Suprapubic skin (tissue), 4 donors: ENCODE measurements around the gene PALMD. TPM values are rescaled to one million over a fixed set of nuclear protein-coding genes. Genes with fewer than 3 reads are reported as not detected.

ENCODE experiments used
- DNase-seq, 2 donors: peaks; one replicate each; pipeline ENCODE4 v3.0.0-alpha.2; 2019; ENCODE audit warnings: low spot score in 2 of 2
- H3K27ac ChIP-seq: fragments of 200-600 bp; sonication (generic); one replicate; pipeline ENCODE4 v1.5.1; 2019
- H3K27me3 ChIP-seq: fragments of 200-600 bp; sonication (generic); one replicate; pipeline ENCODE4 v1.5.1; 2019
- H3K36me3 ChIP-seq: fragments of 200-600 bp; sonication (generic); one replicate; pipeline ENCODE4 v1.5.1; 2019
- H3K4me1 ChIP-seq: fragments of 200-600 bp; sonication (generic); one replicate; pipeline ENCODE4 v1.5.1; 2019
- H3K4me3 ChIP-seq: fragments of 200-600 bp; sonication (generic); one replicate; pipeline ENCODE4 v1.5.1; 2019; ENCODE audit warnings: mild to moderate bottlenecking
- H3K9me3 ChIP-seq: fragments of 200-600 bp; sonication (generic); one replicate; pipeline ENCODE4 v1.5.1; 2019
- EP300 ChIP-seq: sonication (generic); formaldehyde crosslinking; IDR thresholded peaks from one replicate; pipeline ENCODE4 v1.6.1; 2017; ENCODE audit warnings: antibody characterized with exemption
- POLR2A ChIP-seq, 2 donors: fragments of 450-650 bp; IDR thresholded peaks; one replicate each; pipeline ENCODE4 v1.6.1; 2017; ENCODE audit warnings: antibody characterized with exemption in 2 of 2, mild to moderate bottlenecking in 2 of 2, moderate library complexity in 2 of 2
- POLR2AphosphoS5 ChIP-seq, 3 donors: sonication (generic); formaldehyde crosslinking; IDR thresholded peaks; one replicate each; pipeline ENCODE4 v1.6.1; 2017; ENCODE audit warnings: antibody characterized with exemption in 3 of 3
- WGBS: methylation state at CpG from one replicate; pipeline ENCODE4 v1.1.5; 2018; 5-methylcytosine and 5-hydroxymethylcytosine counted together
- total RNA-seq, 4 donors: library from RNA; depleted of rRNA; stranded (reverse); fragments of >200 nt; gene quantifications; one replicate each; pipeline ENCODE4 v1.1.0, GENCODE V29; 2016
- TF ChIP-seq, protein P1 (sequence below), 2 donors: fragments of 200-600 bp in 1 of 2; fragments of 450-650 bp in 1 of 2; sonication (generic) in 1 of 2; IDR thresholded peaks; one replicate each; pipeline ENCODE4 v1.5.1; 2016 to 2019; ENCODE audit warnings: antibody characterized with exemption in 2 of 2, mild to moderate bottlenecking in 1 of 2, moderate library complexity in 1 of 2

The PALMD gene
- total RNA-seq, 4 donors from 2014 or later, result 111 to 183 (median 138) TPM

DNA sequence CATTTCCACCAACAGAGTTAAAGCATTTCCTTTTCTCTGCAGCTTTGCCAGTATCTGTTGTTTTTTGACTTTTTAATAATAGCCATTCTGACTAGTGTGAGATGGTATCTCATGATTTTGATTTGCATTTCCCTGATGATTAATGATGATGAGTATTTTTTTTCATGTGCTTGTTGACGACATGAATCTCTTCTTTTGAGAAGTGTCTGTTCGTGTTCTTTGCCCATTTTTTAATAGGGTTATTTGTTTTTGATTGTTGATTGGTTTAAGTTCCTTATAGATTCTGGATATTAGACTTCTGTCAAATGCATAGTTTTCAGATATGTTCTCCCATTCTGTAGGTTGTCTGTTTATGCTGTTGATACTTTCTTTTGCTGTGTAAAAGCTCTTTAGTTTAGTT lies 37.9 kb upstream of the PALMD start:
- Histone ChIP-seq H3K4me3 (no peak overlapping the region), H3K4me1 (no peaks in the 10 kb centered on the region), H3K36me3 (no peaks in the 10 kb centered on the region), H3K27me3 (no peaks in the 10 kb centered on the region), H3K27ac (no peak overlapping the region), H3K9me3 (no peaks in the 10 kb centered on the region)
- DNase-seq, result no peak
- TF ChIP-seq EP300 (no peak), POLR2AphosphoS5 (IDR thresholded peaks at IDR 0.05) (no peak), POLR2A (IDR thresholded peaks at IDR 0.05) (no peak)
- TF ChIP-seq, protein P1, sequence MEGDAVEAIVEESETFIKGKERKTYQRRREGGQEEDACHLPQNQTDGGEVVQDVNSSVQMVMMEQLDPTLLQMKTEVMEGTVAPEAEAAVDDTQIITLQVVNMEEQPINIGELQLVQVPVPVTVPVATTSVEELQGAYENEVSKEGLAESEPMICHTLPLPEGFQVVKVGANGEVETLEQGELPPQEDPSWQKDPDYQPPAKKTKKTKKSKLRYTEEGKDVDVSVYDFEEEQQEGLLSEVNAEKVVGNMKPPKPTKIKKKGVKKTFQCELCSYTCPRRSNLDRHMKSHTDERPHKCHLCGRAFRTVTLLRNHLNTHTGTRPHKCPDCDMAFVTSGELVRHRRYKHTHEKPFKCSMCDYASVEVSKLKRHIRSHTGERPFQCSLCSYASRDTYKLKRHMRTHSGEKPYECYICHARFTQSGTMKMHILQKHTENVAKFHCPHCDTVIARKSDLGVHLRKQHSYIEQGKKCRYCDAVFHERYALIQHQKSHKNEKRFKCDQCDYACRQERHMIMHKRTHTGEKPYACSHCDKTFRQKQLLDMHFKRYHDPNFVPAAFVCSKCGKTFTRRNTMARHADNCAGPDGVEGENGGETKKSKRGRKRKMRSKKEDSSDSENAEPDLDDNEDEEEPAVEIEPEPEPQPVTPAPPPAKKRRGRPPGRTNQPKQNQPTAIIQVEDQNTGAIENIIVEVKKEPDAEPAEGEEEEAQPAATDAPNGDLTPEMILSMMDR (IDR thresholded peaks at IDR 0.05), result no peak
- 68% methylated on average over 2 of the region's 2 CpGs for WGBS

DNA sequence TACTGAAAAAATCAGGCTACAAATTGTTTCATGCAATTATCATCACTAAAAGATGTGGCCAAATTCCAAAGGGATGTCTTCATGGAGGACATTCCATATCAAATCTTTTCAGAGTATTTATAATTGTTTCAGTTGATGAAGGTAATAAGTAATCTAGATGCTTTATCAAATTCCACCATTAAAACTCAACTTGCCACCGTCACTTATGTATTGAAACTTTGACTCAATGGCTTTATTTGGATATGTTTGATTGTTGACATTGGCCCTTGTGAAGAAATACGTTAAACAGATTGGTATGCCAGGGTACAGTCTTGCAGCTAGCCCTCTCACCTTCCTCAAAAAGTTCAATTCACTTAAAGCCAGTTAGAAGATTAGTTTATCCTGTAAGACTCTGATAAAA lies 32.2 kb upstream of the PALMD start:
- TF ChIP-seq, protein P1 (IDR thresholded peaks at IDR 0.05), result no peak
- TF ChIP-seq EP300 (no peak), POLR2A (IDR thresholded peaks at IDR 0.05) (no peak), POLR2AphosphoS5 (IDR thresholded peaks at IDR 0.05) (no peak)
- Histone ChIP-seq H3K4me1 (no peaks in the 10 kb centered on the region), H3K27me3 (no peaks in the 10 kb centered on the region), H3K9me3 (no peaks in the 10 kb centered on the region), H3K27ac (no peak overlapping the region), H3K36me3 (no peaks in the 10 kb centered on the region), H3K4me3 (no peak overlapping the region)
- no peak for DNase-seq
- WGBS, result 89% methylated on average over 2 of the region's 2 CpGs

DNA sequence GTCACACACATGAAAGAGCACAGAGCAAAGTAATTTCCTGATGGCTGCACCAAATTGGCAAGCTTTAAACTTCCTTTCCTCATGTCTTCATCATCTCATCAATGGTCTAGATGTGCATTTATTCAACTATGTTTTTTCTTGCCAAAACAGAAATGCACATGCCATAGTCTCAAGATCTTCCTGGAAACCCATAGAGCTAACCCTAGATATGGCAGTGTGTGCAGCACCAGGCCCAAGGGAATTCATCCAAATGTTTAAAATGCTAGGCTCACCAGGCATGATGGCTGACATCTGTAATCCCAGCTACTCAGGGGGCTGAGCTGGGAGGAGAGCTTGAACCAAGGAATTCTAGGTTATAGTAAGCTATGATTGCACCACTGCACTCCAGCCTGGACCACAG lies 31.2 kb upstream of the PALMD start:
- H3K9me3 ChIP-seq, result no peaks in the 10 kb centered on the region
- H3K4me1 ChIP-seq, result no peaks in the 10 kb centered on the region
- no peaks in the 10 kb centered on the region for H3K36me3 ChIP-seq
- no peak overlapping the region for H3K4me3 ChIP-seq
- TF ChIP-seq POLR2AphosphoS5 (IDR thresholded peaks at IDR 0.05) (no peak), POLR2A (IDR thresholded peaks at IDR 0.05) (no peak)
- H3K27ac ChIP-seq, result no peak overlapping the region
- DNase-seq, result no peak
- H3K27me3 ChIP-seq, result no peaks in the 10 kb centered on the region

DNA sequence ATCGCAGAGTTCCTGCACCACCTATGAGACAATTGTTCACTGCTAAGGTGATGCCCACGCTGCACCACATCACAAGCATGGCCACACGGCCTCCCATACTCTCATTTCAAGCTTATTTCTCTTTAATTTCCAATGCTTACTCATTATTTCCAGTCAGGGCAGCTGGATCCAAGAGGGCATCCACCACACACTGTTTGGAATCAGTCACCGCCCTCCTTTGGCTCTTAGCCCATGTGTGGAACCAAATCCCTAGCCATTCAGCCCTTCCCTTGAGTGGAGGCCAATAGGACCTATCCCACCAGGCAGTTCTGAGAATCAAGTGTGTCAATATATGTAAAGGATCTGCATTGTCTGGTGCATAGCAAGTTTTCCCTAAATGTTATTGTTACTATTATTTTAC lies 26.3 kb upstream of the PALMD start:
- no peak overlapping the region for H3K4me3 ChIP-seq
- H3K27ac ChIP-seq, result no peak overlapping the region
- no peaks in the 10 kb centered on the region for H3K9me3 ChIP-seq
- H3K36me3 ChIP-seq, result no peaks in the 10 kb centered on the region
- no peaks in the 10 kb centered on the region for H3K27me3 ChIP-seq
- DNase-seq, result no peak
- H3K4me1 ChIP-seq, result no peaks in the 10 kb centered on the region
- 82% methylated on average over 4 of the region's 4 CpGs for WGBS
- TF ChIP-seq, protein P1 (IDR thresholded peaks at IDR 0.05), result no peak
- no peak for TF ChIP-seq POLR2A (IDR thresholded peaks at IDR 0.05)
- TF ChIP-seq POLR2AphosphoS5 (IDR thresholded peaks at IDR 0.05), result no peak
- TF ChIP-seq EP300, result no peak

DNA sequence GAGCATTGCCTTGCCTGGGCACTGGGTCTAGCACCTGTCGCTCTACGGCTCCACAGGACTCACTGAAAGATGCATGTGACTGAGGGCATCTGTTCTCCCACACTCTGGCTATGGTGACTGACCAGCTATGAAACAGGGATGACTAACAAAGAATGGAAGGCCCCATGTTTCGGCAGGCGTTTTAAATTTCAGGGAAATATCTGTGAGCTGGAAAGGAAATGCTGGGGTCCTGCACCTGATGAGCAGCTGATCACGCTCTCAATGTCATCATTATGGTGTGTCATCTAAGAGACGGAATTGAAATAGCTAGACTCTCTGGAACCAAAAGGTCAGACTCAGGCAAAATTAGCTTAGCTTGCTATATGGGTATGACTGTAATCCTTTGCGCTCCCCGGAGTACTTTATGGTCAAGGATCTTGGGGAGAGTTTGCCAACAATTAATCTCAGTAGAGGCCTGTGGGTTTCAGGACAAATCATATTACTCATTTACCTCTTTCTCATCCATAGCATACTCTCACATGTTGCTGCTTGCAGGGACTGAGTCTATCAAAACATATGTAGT lies 24.5 kb upstream of the PALMD start:
- WGBS, result 92% methylated on average over 8 of the region's 8 CpGs
- H3K27ac ChIP-seq, result no peak overlapping the region
- H3K4me1 ChIP-seq, result no peaks in the 10 kb centered on the region

More for the DNA sequence above, 24.5 kb upstream of the PALMD start:
- DNase-seq, result no peak
- TF ChIP-seq, protein P1 (IDR thresholded peaks at IDR 0.05), result no peak
- no peak for TF ChIP-seq EP300
- no peak for TF ChIP-seq POLR2AphosphoS5 (IDR thresholded peaks at IDR 0.05)
- TF ChIP-seq POLR2A (IDR thresholded peaks at IDR 0.05), result no peak
- Histone ChIP-seq H3K27me3 (no peaks in the 10 kb centered on the region), H3K4me3 (no peak overlapping the region), H3K36me3 (no peaks in the 10 kb centered on the region), H3K9me3 (no peaks in the 10 kb centered on the region)
